Mesendoderm (in vitro differentiated cells): ENCODE results near the gene SH3GL1.

Source experiments
- DNase-seq: peaks from one replicate; pipeline ENCODE4 v3.0.0; 2013
- H2AK5ac ChIP-seq: 2 replicates; pipeline ENCODE4 v1.6.1; 2013; ENCODE audit warnings: low read length, inconsistent platforms
- H2BK120ac ChIP-seq: 2 replicates; pipeline ENCODE4 v1.6.1; 2013; ENCODE audit warnings: low read depth, mild to moderate bottlenecking, low read length, moderate library complexity, mixed read lengths
- H2BK15ac ChIP-seq: replicated peaks from 2 replicates; pipeline ENCODE4 v1.6.1; 2013; ENCODE audit warnings: low read depth, mild to moderate bottlenecking, moderate library complexity
- H2BK5ac ChIP-seq: 2 replicates; pipeline ENCODE4 v1.6.1; 2013; ENCODE audit warnings: low read length, inconsistent platforms
- H3K18ac ChIP-seq: 2 replicates; pipeline ENCODE4 v1.6.1; 2013; ENCODE audit warnings: mild to moderate bottlenecking, low read length, mixed read lengths
- H3K23ac ChIP-seq: one replicate; pipeline ENCODE4 v1.6.1; 2013; ENCODE audit warnings: low read length
- H3K27ac ChIP-seq: 2 replicates; pipeline ENCODE4 v1.5.1; 2013; ENCODE audit warnings: low read depth, mild to moderate bottlenecking, inconsistent platforms, low read length, moderate library complexity
- H3K27me3 ChIP-seq: 2 replicates; pipeline ENCODE4 v1.6.1; 2013; ENCODE audit warnings: low read length, control low read depth, mild to moderate bottlenecking, inconsistent platforms; ENCODE audit not compliant: insufficient read depth, poor library complexity
- H3K36me3 ChIP-seq: 2 replicates; pipeline ENCODE4 v1.6.1; 2013; ENCODE audit warnings: low read length, inconsistent platforms; ENCODE audit not compliant: control insufficient read depth, insufficient read depth
- H3K4ac ChIP-seq: one replicate; pipeline ENCODE4 v1.6.1; 2013; ENCODE audit warnings: low read depth, mild to moderate bottlenecking, low read length, moderate library complexity
- H3K4me1 ChIP-seq: 2 replicates; pipeline ENCODE4 v1.6.1; 2013; ENCODE audit warnings: low read depth, low read length, inconsistent platforms; ENCODE audit not compliant: control insufficient read depth
- H3K4me2 ChIP-seq: 2 replicates; pipeline ENCODE4 v1.6.1; 2013; ENCODE audit warnings: low read length
- H3K4me3 ChIP-seq: 2 replicates; pipeline ENCODE4 v1.5.1; 2013; ENCODE audit warnings: mild to moderate bottlenecking, low read length
- H3K56ac ChIP-seq: one replicate; pipeline ENCODE4 v1.6.1; 2013; ENCODE audit warnings: low read length
- H3K79me1 ChIP-seq: 2 replicates; pipeline ENCODE4 v1.6.1; 2013; ENCODE audit warnings: low read length, inconsistent platforms
- H3K79me2 ChIP-seq: 2 replicates; pipeline ENCODE4 v1.6.1; 2013; ENCODE audit warnings: mild to moderate bottlenecking, low read length; ENCODE audit not compliant: control insufficient read depth, insufficient read depth
- H3K9ac ChIP-seq: 2 replicates; pipeline ENCODE4 v1.6.1; 2013; ENCODE audit warnings: low read length, inconsistent platforms
- H4K5ac ChIP-seq: one replicate; pipeline ENCODE4 v1.6.1; 2013; ENCODE audit warnings: low read length
- H4K8ac ChIP-seq: one replicate; pipeline ENCODE4 v1.6.1; 2013; ENCODE audit warnings: low read depth, mild to moderate bottlenecking, control low read depth, low read length, moderate library complexity
- WGBS: extraction: QIAGEN DNeasy Blood & Tissue Kit; methylation state at CpG from one replicate; pipeline ENCODE4 v1.1.7; 2013; ENCODE audit warnings: low lambda C conversion rate, missing lambda C conversion rate; ENCODE audit not compliant: insufficient coverage; ENCODE audit errors: extremely low coverage; 5-methylcytosine and 5-hydroxymethylcytosine counted together

The SH3GL1 gene

GRCh38 chr19:4432918-4433506, 32.7 kb upstream of the SH3GL1 start:
- no peaks in the 10 kb centered on the region for H3K27me3 ChIP-seq
- H4K8ac ChIP-seq = no peak overlapping the region
- no peak overlapping the region for H2BK15ac ChIP-seq
- H4K5ac ChIP-seq = no peak overlapping the region
- H3K56ac ChIP-seq = no peak overlapping the region
- no peak overlapping the region for H3K9ac ChIP-seq
- H2AK5ac ChIP-seq = no peak overlapping the region
- H2BK120ac ChIP-seq = no peak overlapping the region
- H3K18ac ChIP-seq = no peak overlapping the region
- H3K79me2 ChIP-seq = peaks cover 9% of the 10 kb centered on the region
- no peak overlapping the region for H2BK5ac ChIP-seq
- H3K4me2 ChIP-seq = no peak overlapping the region
- no CpG with 5 or more reads among the region's 28 CpGs for WGBS
- H3K79me1 ChIP-seq = peaks cover 10% of the 10 kb centered on the region
- no peak overlapping the region for H3K27ac ChIP-seq
- no peak overlapping the region for H3K4me3 ChIP-seq
- H3K36me3 ChIP-seq = peaks cover 33% of the 10 kb centered on the region
- no peak for DNase-seq
- H3K23ac ChIP-seq = no peak overlapping the region
- no peak overlapping the region for H3K4ac ChIP-seq
- H3K4me1 ChIP-seq = no peaks in the 10 kb centered on the region

- no peak overlapping the region for H3K23ac ChIP-seq
- H3K18ac ChIP-seq = no peak overlapping the region
- no peak overlapping the region for H3K9ac ChIP-seq
- H3K4ac ChIP-seq = no peak overlapping the region
- DNase-seq = no peak
- no CpG with 5 or more reads among the region's 26 CpGs for WGBS
- H3K4me3 ChIP-seq = no peak overlapping the region
- H3K79me2 ChIP-seq = peaks cover 5% of the 10 kb centered on the region
- no peak overlapping the region for H2BK120ac ChIP-seq
- H3K79me1 ChIP-seq = peaks cover 6% of the 10 kb centered on the region
- no peaks in the 10 kb centered on the region for H3K27me3 ChIP-seq
- no peak overlapping the region for H3K4me2 ChIP-seq
- no peak overlapping the region for H3K56ac ChIP-seq
- H3K36me3 ChIP-seq = peaks cover 32% of the 10 kb centered on the region
- H4K8ac ChIP-seq = no peak overlapping the region
- no peak overlapping the region for H3K27ac ChIP-seq
- H4K5ac ChIP-seq = no peak overlapping the region
- no peak overlapping the region for H2BK5ac ChIP-seq
- H3K4me1 ChIP-seq = no peaks in the 10 kb centered on the region
- H2AK5ac ChIP-seq = no peak overlapping the region
- no peak overlapping the region for H2BK15ac ChIP-seq
These were observed 31.7 kb upstream of the SH3GL1 start for GRCh38 chr19:4431808-4432674.

GRCh38 chr19:4431296-4431695, 30.9 kb upstream of the SH3GL1 start:
- no peak overlapping the region for H3K4me2 ChIP-seq
- no peaks in the 10 kb centered on the region for H3K27me3 ChIP-seq
- H2BK120ac ChIP-seq = no peak overlapping the region
- no peak overlapping the region for H4K5ac ChIP-seq
- no peak overlapping the region for H3K27ac ChIP-seq
- H3K4me3 ChIP-seq = no peak overlapping the region
- WGBS = no CpG with 5 or more reads among the region's 9 CpGs
- DNase-seq = no peak
- H3K4ac ChIP-seq = no peak overlapping the region
- H4K8ac ChIP-seq = no peak overlapping the region
- H3K23ac ChIP-seq = no peak overlapping the region
- no peak overlapping the region for H2BK15ac ChIP-seq
- H3K79me2 ChIP-seq = peaks cover 3% of the 10 kb centered on the region
- no peaks in the 10 kb centered on the region for H3K4me1 ChIP-seq
- H3K56ac ChIP-seq = no peak overlapping the region
- H2AK5ac ChIP-seq = no peak overlapping the region
- peaks cover 4% of the 10 kb centered on the region for H3K79me1 ChIP-seq
- H2BK5ac ChIP-seq = no peak overlapping the region
- no peak overlapping the region for H3K18ac ChIP-seq
- H3K9ac ChIP-seq = no peak overlapping the region
- H3K36me3 ChIP-seq = peaks cover 30% of the 10 kb centered on the region

GRCh38 chr19:4430760-4431159, 30.4 kb upstream of the SH3GL1 start:
- Histone ChIP-seq H2BK15ac (no peak overlapping the region), H4K5ac (no peak overlapping the region), H3K9ac (no peak overlapping the region), H3K36me3 (peaks cover 30% of the 10 kb centered on the region), H3K4me1 (no peaks in the 10 kb centered on the region), H2BK120ac (no peak overlapping the region), H3K79me1 (peaks cover 4% of the 10 kb centered on the region), H4K8ac (no peak overlapping the region), H3K27ac (no peak overlapping the region), H3K4me3 (no peak overlapping the region), H3K18ac (no peak overlapping the region), H2BK5ac (no peak overlapping the region), H3K79me2 (peaks cover 3% of the 10 kb centered on the region), H3K56ac (no peak overlapping the region), H3K27me3 (no peaks in the 10 kb centered on the region), H3K4me2 (no peak overlapping the region), H2AK5ac (no peak overlapping the region), H3K23ac (no peak overlapping the region), H3K4ac (no peak overlapping the region)
- no peak for DNase-seq
- no CpG with 5 or more reads among the region's 12 CpGs for WGBS

- no peak for DNase-seq
- Histone ChIP-seq H4K8ac (no peak overlapping the region), H3K18ac (no peak overlapping the region), H3K4me2 (no peak overlapping the region), H3K79me2 (no peaks in the 10 kb centered on the region), H4K5ac (no peak overlapping the region), H3K56ac (no peak overlapping the region), H2BK5ac (no peak overlapping the region), H3K23ac (no peak overlapping the region), H3K4me3 (no peak overlapping the region), H3K4ac (no peak overlapping the region), H2AK5ac (no peak overlapping the region), H3K27me3 (no peaks in the 10 kb centered on the region), H3K79me1 (peaks cover 8% of the 10 kb centered on the region), H2BK120ac (no peak overlapping the region), H3K9ac (no peak overlapping the region), H3K36me3 (peaks cover 35% of the 10 kb centered on the region), H3K27ac (no peak overlapping the region), H2BK15ac (no peak overlapping the region), H3K4me1 (no peaks in the 10 kb centered on the region)
- no CpG with 5 or more reads among the region's 12 CpGs for WGBS
These were observed 29.4 kb upstream of the SH3GL1 start for GRCh38 chr19:4429771-4430171.
